CD8-positive, alpha-beta memory T cell (primary cell): ENCODE measurements around the gene SPINK1. TPM values are rescaled to one million over a fixed set of nuclear protein-coding genes. Genes with fewer than 3 reads are reported as not detected.

Source experiments
- CTCF ChIA-PET: fragments of 350-600 bp; sonication (Branson Sonifier 250); formaldehyde crosslinking; loops from one replicate; lab custom pipeline; 2021; ENCODE audit warnings: antibody characterized with exemption; lab: Charles Lee
- POLR2A ChIA-PET: fragments of 350-600 bp; sonication (Branson Sonifier 250); formaldehyde crosslinking; loops from one replicate; lab custom pipeline; 2021; ENCODE audit warnings: antibody characterized with exemption; lab: Charles Lee
- DNase-seq, 5 donors: peaks; one replicate each; pipeline versions ENCODE4 v3.0.0 to v3.0.0-alpha.2; 2020 to 2022; ENCODE audit warnings: mixed read lengths in 1 of 5
- H3K27ac ChIP-seq: one replicate; pipeline ENCODE4 v1.7.0; 2013; ENCODE audit warnings: low read depth, mild to moderate bottlenecking, low read length, moderate library complexity
- H3K27me3 ChIP-seq: 2 replicates; pipeline ENCODE4 v1.7.0; 2013; ENCODE audit warnings: low read length, mild to moderate bottlenecking; ENCODE audit not compliant: insufficient read depth, poor library complexity, severe bottlenecking
- H3K36me3 ChIP-seq: 2 replicates; pipeline ENCODE4 v1.7.0; 2013; ENCODE audit warnings: mild to moderate bottlenecking, low read length, moderate library complexity; ENCODE audit not compliant: insufficient read depth
- H3K4me1 ChIP-seq: 2 replicates; pipeline ENCODE4 v1.7.0; 2013; ENCODE audit warnings: mild to moderate bottlenecking, low read length, moderate library complexity; ENCODE audit not compliant: insufficient read depth
- H3K4me3 ChIP-seq: 2 replicates; pipeline ENCODE4 v1.7.0; 2013; ENCODE audit warnings: mild to moderate bottlenecking, low read length
- H3K9me3 ChIP-seq: 2 replicates; pipeline ENCODE4 v1.7.0; 2013; ENCODE audit warnings: mild to moderate bottlenecking, low read length
- H3K27ac Mint-ChIP-seq, 8 donors: one replicate each; pipeline ENCODE4 v1.8.0; 2020 to 2021; ENCODE audit warnings: mixed read lengths in 8 of 8, mild to moderate bottlenecking in 6 of 8, inconsistent platforms in 3 of 8, moderate library complexity in 3 of 8
- H3K27me3 Mint-ChIP-seq, 2 donors: one replicate each; pipeline ENCODE4 v1.8.0; 2020 to 2021; ENCODE audit warnings: mixed read lengths in 2 of 2, mild to moderate bottlenecking in 1 of 2, moderate library complexity in 1 of 2
- H3K36me3 Mint-ChIP-seq, 3 donors: one replicate each; pipeline ENCODE4 v1.8.0; 2020 to 2021; ENCODE audit warnings: mixed read lengths in 3 of 3, inconsistent platforms in 1 of 3, mild to moderate bottlenecking in 1 of 3
- H3K4me1 Mint-ChIP-seq, 3 donors: one replicate each; pipeline ENCODE4 v1.8.0; 2020 to 2021; ENCODE audit warnings: mixed read lengths in 3 of 3, inconsistent platforms in 1 of 3, mild to moderate bottlenecking in 1 of 3
- H3K4me3 Mint-ChIP-seq, 7 donors: one replicate each; pipeline ENCODE4 v1.8.0; 2020 to 2021; ENCODE audit warnings: mixed read lengths in 7 of 7, mild to moderate bottlenecking in 6 of 7, moderate library complexity in 4 of 7, inconsistent platforms in 2 of 7
- H3K9me3 Mint-ChIP-seq, 5 donors: one replicate each; pipeline ENCODE4 v1.8.0; 2020 to 2022; ENCODE audit warnings: mixed read lengths in 5 of 5, mild to moderate bottlenecking in 3 of 5, moderate library complexity in 2 of 5, inconsistent platforms in 1 of 5
- polyA plus RNA-seq: library from polyadenylated mRNA; unstranded; fragments of 300-500 nt; fragmentation: Illumina TruSeq; gene quantifications from one replicate; pipeline ENCODE4 v1.2.3, GENCODE V29; 2021
- total RNA-seq, 2 experiments: library from RNA; stranded (reverse); gene quantifications; one replicate each; pipeline ENCODE4 v1.2.3, GENCODE V29; 2021

Gene SPINK1
- total and polyA plus RNA-seq, 3 experiments from 2014 or later: not detected

- no peaks in the 10 kb centered on the region for H3K9me3 ChIP-seq
- no peaks in the 10 kb centered on the region for H3K27me3 Mint-ChIP-seq
These were observed 49.1 kb downstream of the SPINK1 start, which contains the start of gene JAKMIP2 for GRCh38 chr5:147782110-147783028. Gene JAKMIP2, minus strand, starts transcription at chr5:147782728. Its CDS starts 110,922 bp downstream, at chr5:147671806.

GRCh38 chr5:147780924-147781573, 50.4 kb downstream of the SPINK1 start:
- POLR2A ChIA-PET: no interaction called here
- Histone ChIP-seq H3K9me3 (no peaks in the 10 kb centered on the region), H3K4me3 (no peak overlapping the region), H3K27ac (no peak overlapping the region), H3K4me1 (peaks cover 14% of the 10 kb centered on the region), H3K27me3 (no peaks in the 10 kb centered on the region), H3K36me3 (no peaks in the 10 kb centered on the region)
- no peak for DNase-seq
- Mint-ChIP-seq H3K36me3 (peaks cover 0 to 3% (median 2%) of the 10 kb centered on the region in 3 donors), H3K4me3 (peak overlapping the region; percentile 42 to 95 (median 93)), H3K9me3 (peaks cover 0 to 2% (median 0%) of the 10 kb centered on the region in 5 donors), H3K27ac (peak overlapping the region; percentile 72 to 93 (median 87)), H3K4me1 (peaks cover 23 to 45% (median 35%) of the 10 kb centered on the region in 3 donors), H3K27me3 (no peaks in the 10 kb centered on the region)
- CTCF ChIA-PET: no interaction called here

More at GRCh38 chr5:147782110-147783028, 49.1 kb downstream of the SPINK1 start, which contains the start of gene JAKMIP2:
- Mint-ChIP-seq H3K4me3 (peak within 1 kb of the TSS; percentile 86 to 95 (median 93)), H3K27ac (peak within 1 kb of the TSS; percentile 84 to 99 (median 94)), H3K36me3 (peaks cover 0 to 2% (median 0%) of the 10 kb centered on the region in 3 donors), H3K9me3 (peaks cover 0 to 2% (median 0%) of the 10 kb centered on the region in 5 donors), H3K4me1 (peaks cover 23 to 45% (median 35%) of the 10 kb centered on the region in 3 donors)
- Histone ChIP-seq H3K36me3 (no peaks in the 10 kb centered on the region), H3K27ac (peak within 1 kb of the TSS; percentile 62), H3K27me3 (no peaks in the 10 kb centered on the region), H3K4me1 (peaks cover 14% of the 10 kb centered on the region), H3K4me3 (peak within 1 kb of the TSS; percentile 76)
- ChIA-PET POLR2A (interaction anchor here (0.7 kb wide), 1 partner anchor 609 kb away, joined by 5 read pairs; no protein-coding TSS in a partner anchor), CTCF (interaction anchor here (0.8 to 1.3 kb wide), 2 partner anchors 28 to 156 kb away, joined by 3 to 6 read pairs; no protein-coding TSS in a partner anchor)
- peak; percentile 36 to 93 (median 66) for DNase-seq

- POLR2A ChIA-PET: no interaction called here
- H3K27me3 ChIP-seq: no peaks in the 10 kb centered on the region
- peaks cover 14% of the 10 kb centered on the region for H3K4me1 ChIP-seq
- no peak overlapping the region for H3K27ac ChIP-seq
- H3K4me1 Mint-ChIP-seq: peaks cover 23 to 45% (median 35%) of the 10 kb centered on the region in 3 donors
- H3K27ac Mint-ChIP-seq: peak overlapping the region in 5 of 8 donors; percentile 24 to 92 (median 41)
- H3K9me3 ChIP-seq: no peaks in the 10 kb centered on the region
- CTCF ChIA-PET: interaction anchor here (1.2 kb wide), 1 partner anchor 143 kb away, joined by 3 read pairs; no protein-coding TSS in a partner anchor
- no peaks in the 10 kb centered on the region for H3K36me3 ChIP-seq
- no peak overlapping the region for H3K4me3 ChIP-seq
- peaks cover 0 to 2% (median 0%) of the 10 kb centered on the region in 5 donors for H3K9me3 Mint-ChIP-seq
- DNase-seq: no peak
- peak overlapping the region in 1 of 7 donors; percentile 53 for H3K4me3 Mint-ChIP-seq
- peaks cover 0 to 4% (median 2%) of the 10 kb centered on the region in 3 donors for H3K36me3 Mint-ChIP-seq
- H3K27me3 Mint-ChIP-seq: no peaks in the 10 kb centered on the region
These were observed 51.8 kb downstream of the SPINK1 start for GRCh38 chr5:147779694-147780093.

GRCh38 chr5:147776989-147777388, 54.5 kb downstream of the SPINK1 start:
- POLR2A ChIA-PET: no interaction called here
- Mint-ChIP-seq H3K4me3 (no peak overlapping the region), H3K4me1 (peaks cover 16 to 35% (median 26%) of the 10 kb centered on the region in 3 donors), H3K36me3 (peaks cover 0 to 5% (median 0%) of the 10 kb centered on the region in 3 donors), H3K9me3 (peaks cover 0 to 2% (median 0%) of the 10 kb centered on the region in 5 donors), H3K27ac (peak overlapping the region in 1 of 8 donors; percentile 9), H3K27me3 (no peaks in the 10 kb centered on the region)
- H3K27ac ChIP-seq: no peak overlapping the region
- peaks cover 12% of the 10 kb centered on the region for H3K4me1 ChIP-seq
- no peaks in the 10 kb centered on the region for H3K36me3 ChIP-seq
- H3K4me3 ChIP-seq: no peak overlapping the region
- no peaks in the 10 kb centered on the region for H3K27me3 ChIP-seq
- H3K9me3 ChIP-seq: no peaks in the 10 kb centered on the region
- CTCF ChIA-PET: no interaction called here
- DNase-seq: no peak

Other genes starting within 250 kb of the SPINK1 start
- gene JAKMIP2, start 48.9 kb downstream of the SPINK1 start, total RNA-seq: 1 to 10 TPM; 1.8 TPM
- 6.3 TPM for gene JAKMIP2, start 48.9 kb downstream of the SPINK1 start, polyA plus RNA-seq
- not detected for gene SCGB3A2, start 47.0 kb upstream of the SPINK1 start, total RNA-seq
- not detected for gene SCGB3A2, start 47.0 kb upstream of the SPINK1 start, polyA plus RNA-seq
- gene C5orf46, start 74.9 kb upstream of the SPINK1 start, total RNA-seq: not detected
- gene C5orf46, start 74.9 kb upstream of the SPINK1 start, polyA plus RNA-seq: not detected
- not detected for gene SPINK5, start 232.3 kb upstream of the SPINK1 start, total RNA-seq
- gene SPINK5, start 232.3 kb upstream of the SPINK1 start, polyA plus RNA-seq: not detected